ENCODE results near the gene NTSR2.

GRCh38 chr2:11644293-11644692, 25.7 kb downstream of the NTSR2 start:
- TF ChIP-seq ZNF384 (IDR thresholded peaks at IDR 0.05) (no peak), ARNT (IDR thresholded peaks at IDR 0.05) (no peak), TARDBP (IDR thresholded peaks at IDR 0.05) (no peak), NFRKB (IDR thresholded peaks at IDR 0.05) (no peak), BHLHE40 (IDR thresholded peaks at IDR 0.05; ENCODE audit: borderline replicate concordance) (no peak), CTBP1 (IDR thresholded peaks at IDR 0.05; ENCODE audit: borderline replicate concordance) (no peak), SP1 (IDR thresholded peaks at IDR 0.05) (no peak), FOXM1 (IDR thresholded peaks at IDR 0.05; ENCODE audit: borderline replicate concordance) (no peak), FOXK2 (IDR thresholded peaks at IDR 0.05) (no peak), HDGF (IDR thresholded peaks at IDR 0.05; ENCODE audit: borderline replicate concordance) (no peak)
